GM21528 (cell line): ENCODE data around the gene ATF6.

ENCODE experiments used
- ATAC-seq: cut with Tn5 transposase; IDR thresholded peaks from one replicate; pipeline ENCODE4 v1.9.1; 2021; ENCODE audit warnings: mild to moderate bottlenecking, moderate library complexity; ENCODE audit not compliant: unreplicated experiment, low FRiP score

ATF6 gene

GRCh38 chr1:161988413-161988812, 222.3 kb downstream of the ATF6 start:
- ATAC-seq = no peak

GRCh38 chr1:161989108-161989507, 223.0 kb downstream of the ATF6 start:
- ATAC-seq = no peak

- no peak for ATAC-seq
These were observed 223.7 kb downstream of the ATF6 start for GRCh38 chr1:161989786-161990185.

- ATAC-seq = no peak
These were observed 227.5 kb downstream of the ATF6 start for GRCh38 chr1:161993576-161993975.

DNA sequence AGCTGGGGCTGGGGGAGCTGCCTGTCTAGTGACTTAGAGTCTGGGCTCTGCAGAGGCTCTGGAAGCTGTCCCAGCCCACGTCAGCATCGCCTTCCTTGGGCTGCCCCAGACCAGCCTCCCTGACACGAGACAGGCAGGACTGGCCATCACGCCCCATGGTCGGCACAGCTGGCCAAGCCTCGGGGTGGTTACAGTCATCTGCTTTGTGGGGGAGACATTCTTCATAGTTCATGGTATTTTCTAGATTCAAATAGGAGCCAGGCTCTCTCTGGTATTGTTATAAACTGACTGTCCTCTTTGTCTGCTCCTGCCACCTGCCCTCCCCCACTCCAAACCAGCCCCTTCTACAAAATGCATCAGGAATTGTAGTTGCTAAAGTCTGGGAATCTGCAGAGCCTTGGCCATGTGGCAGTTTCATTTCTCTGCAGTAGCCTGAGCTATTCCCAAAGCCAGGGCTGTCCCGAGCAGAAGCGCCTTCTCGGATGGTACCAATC, 228.1 kb downstream of the ATF6 start:
- no peak for ATAC-seq

DNA sequence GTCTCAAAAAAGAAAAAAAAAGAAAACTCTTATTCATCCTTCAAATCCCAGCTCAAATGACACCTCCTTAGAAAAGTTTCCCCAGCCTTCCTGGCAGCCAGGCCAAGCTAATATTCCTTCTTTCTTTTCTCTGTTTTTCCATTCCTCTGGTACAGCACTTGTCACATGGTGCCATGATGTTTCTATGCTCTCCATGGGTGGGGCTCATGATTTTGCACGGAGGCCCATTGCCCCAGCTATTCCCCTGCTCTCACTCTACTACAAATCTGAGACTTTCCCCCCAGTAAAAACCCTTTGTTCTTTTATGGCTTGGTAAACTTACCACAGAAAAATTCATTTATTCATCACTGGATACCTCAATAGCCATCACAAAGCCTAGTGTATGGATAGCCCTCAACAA, 231.0 kb downstream of the ATF6 start:
- no peak for ATAC-seq

- ATAC-seq = no peak
These were observed 232.7 kb downstream of the ATF6 start for GRCh38 chr1:161998811-161999210.

- ATAC-seq = no peak
These were observed 233.4 kb downstream of the ATF6 start for GRCh38 chr1:161999301-162000052.

DNA sequence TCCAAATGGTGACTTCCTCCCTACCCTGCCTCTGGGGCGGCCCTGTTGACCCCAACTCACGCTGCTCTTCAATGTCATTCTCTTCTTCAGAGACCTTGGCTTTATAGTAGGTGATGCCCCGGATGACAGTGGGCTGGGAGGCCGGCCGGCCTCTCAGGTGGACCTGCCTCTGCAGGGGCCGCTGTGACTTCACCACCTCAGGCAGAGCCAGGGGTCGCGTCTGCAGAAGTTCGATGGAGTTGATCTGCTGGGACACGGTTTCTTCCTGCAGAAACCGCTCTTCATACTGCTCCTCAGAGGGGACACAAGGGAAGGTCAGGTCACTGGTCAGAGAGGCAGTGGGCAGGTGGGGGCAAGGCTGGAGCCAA, 233.9 kb downstream of the ATF6 start:
- no peak for ATAC-seq

- no peak for ATAC-seq
These were observed 237.1 kb downstream of the ATF6 start for GRCh38 chr1:162003061-162003829.

DNA sequence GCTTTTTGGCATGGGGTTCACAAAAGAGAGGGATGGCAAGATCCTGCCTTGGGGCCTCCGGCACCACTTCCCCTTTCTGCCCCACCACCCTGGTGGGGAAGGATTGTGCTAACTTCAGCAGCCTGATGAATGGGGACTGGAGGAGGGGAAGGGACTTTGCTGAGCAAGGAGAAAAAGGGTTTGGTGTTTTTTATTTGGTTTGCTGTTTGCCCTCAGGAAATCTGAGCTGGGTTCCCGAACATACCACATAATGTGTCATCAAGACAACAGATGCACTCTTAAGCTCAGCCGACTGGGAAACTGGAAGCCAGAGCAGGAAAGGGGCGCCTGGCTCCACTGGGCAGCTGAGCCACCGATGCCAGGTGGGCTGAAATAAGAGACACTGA, 237.7 kb downstream of the ATF6 start:
- ATAC-seq = no peak

DNA sequence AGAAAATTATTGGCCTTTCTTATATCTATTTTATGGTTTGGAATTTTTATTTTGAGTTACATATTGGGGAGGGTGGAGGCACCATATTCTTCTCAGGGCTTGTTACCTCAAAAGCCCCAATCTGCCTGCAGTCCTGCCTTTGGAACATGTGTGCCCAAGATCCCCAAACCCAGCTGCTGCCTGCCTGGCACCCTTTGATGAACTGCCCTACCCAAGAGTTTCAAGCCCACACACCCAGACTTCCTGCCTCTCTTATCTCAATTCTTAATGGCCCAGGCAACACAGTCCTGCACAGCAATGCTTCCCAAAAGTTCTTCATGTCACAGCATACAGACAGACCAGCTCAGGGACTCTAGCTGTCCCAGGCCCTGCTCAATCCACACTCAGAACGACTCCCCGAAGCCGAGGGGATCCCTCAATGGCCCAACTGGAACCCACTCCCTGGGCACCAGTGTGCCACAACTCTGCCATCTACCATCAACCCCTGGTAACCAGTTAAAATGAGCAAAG, 238.4 kb downstream of the ATF6 start:
- no peak for ATAC-seq

GRCh38 chr1:162006081-162006480, 240.0 kb downstream of the ATF6 start:
- no peak for ATAC-seq

GRCh38 chr1:162007466-162007865, 241.3 kb downstream of the ATF6 start:
- no peak for ATAC-seq

DNA sequence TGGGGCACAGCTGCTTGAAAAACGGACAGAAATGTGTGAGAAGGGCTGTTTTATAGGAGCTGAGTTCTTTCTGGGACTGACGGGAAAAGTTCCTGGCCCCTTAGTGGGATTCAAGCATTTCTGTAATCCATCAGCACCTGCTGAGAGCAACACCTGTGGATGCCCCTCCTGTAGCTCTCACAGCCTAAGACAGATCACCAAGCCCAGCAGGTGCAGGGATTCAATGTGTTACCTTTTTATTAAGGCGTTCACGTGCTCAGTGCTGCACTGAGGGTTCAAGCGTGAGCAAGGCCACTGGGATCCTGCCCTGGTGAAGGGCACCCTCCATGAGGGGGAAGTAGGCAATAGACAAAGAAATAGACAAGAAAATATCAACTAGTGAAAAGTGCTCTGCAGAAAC, 242.7 kb downstream of the ATF6 start:
- no peak for ATAC-seq

DNA sequence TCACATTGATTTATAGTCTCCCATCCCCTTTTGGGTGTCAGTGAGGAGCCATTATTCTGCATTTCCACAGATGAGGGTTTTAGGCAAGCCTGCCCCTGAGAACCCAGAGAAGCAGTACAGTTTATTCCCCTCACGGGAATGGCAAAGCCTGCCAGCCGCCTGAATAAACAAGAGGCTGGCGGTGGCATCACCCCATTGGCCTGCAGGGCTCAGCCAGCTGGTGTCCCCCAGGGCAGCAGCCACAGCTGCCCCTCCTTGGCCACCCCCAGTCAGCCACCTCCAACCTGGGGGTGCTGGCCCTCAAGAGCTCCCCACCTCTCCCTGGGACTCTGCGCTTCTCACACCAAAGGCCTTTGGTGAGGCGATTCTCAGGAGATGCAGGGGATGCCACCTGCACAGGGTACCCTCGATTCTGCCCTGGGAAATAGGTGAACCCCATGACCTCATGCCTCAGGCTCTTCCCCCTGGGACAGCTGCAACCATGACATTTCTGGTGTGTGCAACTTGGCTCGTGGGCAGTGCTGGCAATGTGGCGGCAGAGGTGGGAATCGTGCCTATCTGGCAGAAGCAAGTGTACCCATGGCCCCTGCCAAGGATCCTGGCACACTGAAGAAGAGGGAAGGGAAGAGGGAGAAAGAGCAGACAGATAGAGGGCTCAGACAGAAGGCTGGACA, 243.5 kb downstream of the ATF6 start:
- no peak for ATAC-seq

DNA sequence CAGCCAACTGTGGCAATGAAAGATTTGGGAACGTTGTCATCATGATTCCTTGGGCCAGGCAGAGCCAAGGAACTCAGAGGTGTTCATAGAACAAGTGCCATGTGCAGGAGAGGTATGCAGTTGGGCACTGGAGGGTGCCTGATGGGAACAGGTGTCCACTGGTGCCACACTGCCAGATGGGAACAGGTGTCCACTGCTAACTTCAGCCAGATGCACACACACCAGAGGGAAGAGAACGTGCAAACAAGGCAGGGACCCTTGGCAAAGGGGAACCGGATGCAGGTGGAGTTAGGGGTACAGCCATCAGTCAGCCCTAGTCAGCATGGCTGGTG, 244.0 kb downstream of the ATF6 start:
- ATAC-seq = no peak

DNA sequence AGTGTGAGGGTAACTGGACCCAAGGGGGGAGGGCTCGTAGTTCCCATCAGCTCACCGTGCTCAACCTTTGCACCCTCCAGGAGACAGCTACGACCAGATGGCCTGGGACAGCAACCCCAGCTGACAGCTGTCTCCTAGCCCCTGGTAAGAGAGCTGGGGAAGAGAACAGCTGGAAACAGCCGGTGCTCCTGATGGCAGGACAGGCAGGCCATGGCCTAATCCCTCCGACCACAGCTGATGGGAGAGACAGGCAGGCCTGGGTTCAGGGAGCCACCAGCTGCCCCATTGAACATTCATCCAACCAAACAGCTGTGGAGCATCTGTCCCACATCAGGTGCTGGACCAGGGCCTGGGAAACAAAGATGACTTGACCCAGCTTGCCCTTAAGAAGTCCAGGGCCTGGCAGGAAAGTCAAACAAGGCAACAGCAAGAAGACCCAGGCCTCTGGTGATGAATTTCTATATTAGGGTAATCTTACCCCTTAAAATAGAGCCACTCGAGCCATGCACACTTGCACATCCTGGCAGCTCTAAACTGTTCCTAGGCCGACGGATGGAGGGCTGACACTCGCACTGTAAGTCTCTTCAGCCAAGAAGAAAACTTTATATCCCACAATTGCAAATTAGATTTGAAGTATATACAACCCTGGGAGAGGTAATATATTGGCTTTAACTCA, 245.4 kb downstream of the ATF6 start:
- no peak for ATAC-seq

- ATAC-seq = no peak
These were observed 247.2 kb downstream of the ATF6 start for GRCh38 chr1:162013289-162013688.
